ENCODE results near the gene TBCEL. TPM values are rescaled to one million over a fixed set of nuclear protein-coding genes. Genes with fewer than 3 reads are reported as not detected.

TBCEL gene
- total RNA-seq, 1 donor from 2014 or later: 19.7 TPM

- Mint-ChIP-seq H3K27ac (ENCODE audit: unreplicated experiment) (no peak overlapping the region), H3K9me3 (no peaks in the 10 kb centered on the region), H3K4me3 (no peak overlapping the region), H3K4me1 (peaks cover 8% of the 10 kb centered on the region), H3K36me3 (ENCODE audit: low read depth) (no peaks in the 10 kb centered on the region), H3K27me3 (ENCODE audit: low read depth) (peaks cover 2% of the 10 kb centered on the region)
- no peak for TF ChIP-seq CTCF (conservative IDR thresholded peaks at IDR 0.05)
- DNase-seq (ENCODE audit: low read depth, low spot score): no peak
Observed at GRCh38 chr11:121106812-121107211, 82.9 kb downstream of the TBCEL start.

- H3K9me3 Mint-ChIP-seq: no peaks in the 10 kb centered on the region
- peaks cover 5% of the 10 kb centered on the region for H3K27me3 Mint-ChIP-seq (ENCODE audit: low read depth)
- H3K4me3 Mint-ChIP-seq: no peak overlapping the region
- peaks cover 10% of the 10 kb centered on the region for H3K4me1 Mint-ChIP-seq
- no peaks in the 10 kb centered on the region for H3K36me3 Mint-ChIP-seq (ENCODE audit: low read depth)
- no peak for TF ChIP-seq CTCF (conservative IDR thresholded peaks at IDR 0.05)
- H3K27ac Mint-ChIP-seq (ENCODE audit: unreplicated experiment): peak overlapping the region; percentile 81
- no peak for DNase-seq (ENCODE audit: low read depth, low spot score)
Observed at GRCh38 chr11:121108413-121108812, 84.5 kb downstream of the TBCEL start.

GRCh38 chr11:121109471-121109870 is 85.6 kb downstream of the TBCEL start:
- no peak for DNase-seq (ENCODE audit: low read depth, low spot score)
- no peak for TF ChIP-seq CTCF (conservative IDR thresholded peaks at IDR 0.05)
- H3K9me3 Mint-ChIP-seq: no peaks in the 10 kb centered on the region
- peaks cover 18% of the 10 kb centered on the region for H3K4me1 Mint-ChIP-seq
- H3K4me3 Mint-ChIP-seq: no peak overlapping the region
- peaks cover 5% of the 10 kb centered on the region for H3K27me3 Mint-ChIP-seq (ENCODE audit: low read depth)
- no peak overlapping the region for H3K27ac Mint-ChIP-seq (ENCODE audit: unreplicated experiment)
- H3K36me3 Mint-ChIP-seq (ENCODE audit: low read depth): no peaks in the 10 kb centered on the region

GRCh38 chr11:121109916-121110586 is 86.1 kb downstream of the TBCEL start:
- peaks cover 5% of the 10 kb centered on the region for H3K27me3 Mint-ChIP-seq (ENCODE audit: low read depth)
- no peak for DNase-seq (ENCODE audit: low read depth, low spot score)
- no peak overlapping the region for H3K27ac Mint-ChIP-seq (ENCODE audit: unreplicated experiment)
- H3K4me1 Mint-ChIP-seq: peaks cover 13% of the 10 kb centered on the region
- TF ChIP-seq CTCF (conservative IDR thresholded peaks at IDR 0.05): no peak
- H3K4me3 Mint-ChIP-seq: no peak overlapping the region
- no peaks in the 10 kb centered on the region for H3K9me3 Mint-ChIP-seq
- no peaks in the 10 kb centered on the region for H3K36me3 Mint-ChIP-seq (ENCODE audit: low read depth)

- Mint-ChIP-seq H3K27me3 (ENCODE audit: low read depth) (peaks cover 5% of the 10 kb centered on the region), H3K36me3 (ENCODE audit: low read depth) (no peaks in the 10 kb centered on the region)
- no peak for DNase-seq (ENCODE audit: low read depth, low spot score)
Observed at GRCh38 chr11:121110871-121111724, 87.2 kb downstream of the TBCEL start.

More at GRCh38 chr11:121110871-121111724, 87.2 kb downstream of the TBCEL start:
- TF ChIP-seq CTCF (conservative IDR thresholded peaks at IDR 0.05): no peak
- Mint-ChIP-seq H3K4me3 (no peak overlapping the region), H3K4me1 (peaks cover 13% of the 10 kb centered on the region), H3K27ac (ENCODE audit: unreplicated experiment) (no peak overlapping the region), H3K9me3 (no peaks in the 10 kb centered on the region)

Measured in neural crest cell (in vitro differentiated cells).